Measurements from ENCODE around the gene INTS2. TPM values are rescaled to one million over a fixed set of nuclear protein-coding genes. Genes with fewer than 3 reads are reported as not detected.

The INTS2 gene
- total RNA-seq, 1 donor from 2014 or later = 12.7 TPM

- H3K9me3 ChIP-seq = no peaks in the 10 kb centered on the region
- DNase-seq (no peak), ATAC-seq (no peak)
- no peak overlapping the region for H3K4me3 ChIP-seq
- TF ChIP-seq CTCF (IDR thresholded peaks at IDR 0.05) = no peak
- intact Hi-C loops (cut with DNase I) = no loop called here
- H3K4me1 ChIP-seq = no peaks in the 10 kb centered on the region
- H3K27ac ChIP-seq = no peak overlapping the region
- no peaks in the 10 kb centered on the region for H3K36me3 ChIP-seq
- H3K27me3 ChIP-seq (ENCODE audit: low read depth) = no peaks in the 10 kb centered on the region
These were observed 74.9 kb downstream of the INTS2 start for GRCh38 chr17:61852857-61853256.

GRCh38 chr17:61849674-61850073 lies 78.1 kb downstream of the INTS2 start:
- H3K27ac ChIP-seq = no peak overlapping the region
- intact Hi-C loops (cut with DNase I) = no loop called here
- no peaks in the 10 kb centered on the region for H3K27me3 ChIP-seq (ENCODE audit: low read depth)
- DNase-seq (no peak), ATAC-seq (no peak)
- TF ChIP-seq CTCF (IDR thresholded peaks at IDR 0.05) = no peak
- no peaks in the 10 kb centered on the region for H3K4me1 ChIP-seq
- H3K4me3 ChIP-seq = no peak overlapping the region
- H3K36me3 ChIP-seq = no peaks in the 10 kb centered on the region
- no peaks in the 10 kb centered on the region for H3K9me3 ChIP-seq

- H3K4me1 ChIP-seq = no peaks in the 10 kb centered on the region
- DNase-seq = no peak
- intact Hi-C loops (cut with DNase I) = no loop called here
- H3K27ac ChIP-seq = no peak overlapping the region
- H3K9me3 ChIP-seq = no peaks in the 10 kb centered on the region
- no peaks in the 10 kb centered on the region for H3K36me3 ChIP-seq
- no peaks in the 10 kb centered on the region for H3K27me3 ChIP-seq (ENCODE audit: low read depth)
- H3K4me3 ChIP-seq = no peak overlapping the region
- TF ChIP-seq CTCF (IDR thresholded peaks at IDR 0.05) = no peak
- no peak for ATAC-seq
These were observed 78.9 kb downstream of the INTS2 start for GRCh38 chr17:61848896-61849295.

- no peak overlapping the region for H3K4me3 ChIP-seq
- ATAC-seq (no peak), DNase-seq (no peak)
- no peaks in the 10 kb centered on the region for H3K9me3 ChIP-seq
- TF ChIP-seq CTCF (IDR thresholded peaks at IDR 0.05) = no peak
- no peaks in the 10 kb centered on the region for H3K36me3 ChIP-seq
- H3K27me3 ChIP-seq (ENCODE audit: low read depth) = no peaks in the 10 kb centered on the region
- H3K27ac ChIP-seq = no peak overlapping the region
- no peaks in the 10 kb centered on the region for H3K4me1 ChIP-seq
- intact Hi-C loops (cut with DNase I) = no loop called here
These were observed 79.5 kb downstream of the INTS2 start for GRCh38 chr17:61848247-61848646.

GRCh38 chr17:61847659-61848058 lies 80.1 kb downstream of the INTS2 start:
- intact Hi-C loops (cut with DNase I) = no loop called here
- no peak for DNase-seq

More at GRCh38 chr17:61847659-61848058, 80.1 kb downstream of the INTS2 start:
- Histone ChIP-seq H3K27me3 (ENCODE audit: low read depth) (no peaks in the 10 kb centered on the region), H3K27ac (no peak overlapping the region), H3K4me1 (no peaks in the 10 kb centered on the region), H3K36me3 (no peaks in the 10 kb centered on the region), H3K9me3 (no peaks in the 10 kb centered on the region), H3K4me3 (no peak overlapping the region)
- TF ChIP-seq CTCF (IDR thresholded peaks at IDR 0.05) = no peak
- ATAC-seq = no peak
